K562 (cell line): Measurements from ENCODE around the gene C6orf47. TPM values are rescaled to one million over a fixed set of nuclear protein-coding genes. Genes with fewer than 3 reads are reported as not detected.

ENCODE experiments used
- CHCHD3 ChIP-seq: fragments of 250-450 bp; sonication (Bioruptor Pico); IDR thresholded peaks from 2 replicates; pipeline ENCODE4 v2.1.2; 2022; ENCODE audit warnings: mild to moderate bottlenecking
- CXXC5 ChIP-seq: fragments of 250-450 bp; sonication (Bioruptor Pico); IDR thresholded peaks from 2 replicates; pipeline ENCODE4 v1.8.0; 2022; ENCODE audit warnings: inconsistent platforms, mild to moderate bottlenecking, moderate library complexity
- EP300 ChIP-seq: IDR thresholded peaks from 2 replicates; pipeline ENCODE4 v1.6.1; 2012; ENCODE audit warnings: low read length, improper control_type of control experiment
- ETV5 ChIP-seq: sonication (generic); formaldehyde crosslinking; IDR thresholded peaks from 2 replicates; pipeline ENCODE4 v1.4.0; 2020; ENCODE audit warnings: low read depth, mild to moderate bottlenecking, missing genetic modification reagents
- JUNB ChIP-seq: fragments of 450-650 bp; formaldehyde crosslinking; conservative IDR thresholded peaks from 2 replicates; pipeline ENCODE4 v1.4.0; 2020; ENCODE audit warnings: mild to moderate bottlenecking
- KLF16 ChIP-seq: IDR thresholded peaks from 2 replicates; pipeline ENCODE4 v1.6.1; 2016; ENCODE audit warnings: antibody characterized with exemption
- LCOR ChIP-seq: sonication (generic); formaldehyde crosslinking; IDR thresholded peaks from 2 replicates; pipeline ENCODE4 v1.8.0; 2022; ENCODE audit warnings: mild to moderate bottlenecking, missing genetic modification reagents
- MCM3 ChIP-seq: fragments of 450-650 bp; IDR thresholded peaks from 2 replicates; pipeline ENCODE4 v1.6.1; 2016
- MECOM ChIP-seq: fragments of 250-450 bp; sonication (Bioruptor Pico); IDR thresholded peaks from 2 replicates; pipeline ENCODE4 v1.8.0; 2022; ENCODE audit warnings: inconsistent platforms
- MYNN ChIP-seq, 2 experiments: sonication (generic); formaldehyde crosslinking in 1 of 2; IDR thresholded peaks; 2 replicates each; pipeline versions ENCODE4 v1.5.0 to v1.6.1; 2016 to 2020; ENCODE audit warnings: antibody characterized with exemption in 1 of 2, missing genetic modification reagents in 1 of 2
- NCOA6 ChIP-seq: fragments of 450-650 bp; IDR thresholded peaks from 2 replicates; pipeline ENCODE4 v1.6.1; 2017; ENCODE audit warnings: mild to moderate bottlenecking
- NFRKB ChIP-seq: fragments of 450-650 bp; IDR thresholded peaks from 2 replicates; pipeline ENCODE4 v1.6.1; 2016; ENCODE audit warnings: low read depth
- PATZ1 ChIP-seq: fragments of 250-450 bp; sonication (Bioruptor Pico); IDR thresholded peaks from 2 replicates; pipeline ENCODE4 v1.5.0; 2020; ENCODE audit warnings: mild to moderate bottlenecking, borderline replicate concordance
- POLR2AphosphoS5 ChIP-seq: IDR thresholded peaks from 2 replicates; pipeline ENCODE4 v1.6.1; 2011; ENCODE audit warnings: mild to moderate bottlenecking, low read depth, low read length, moderate library complexity; ENCODE audit not compliant: control insufficient read depth, insufficient read depth
- RNF2 ChIP-seq: sonication (generic); IDR thresholded peaks from 2 replicates; pipeline ENCODE4 v1.6.1; 2016
- SIRT6 ChIP-seq: IDR thresholded peaks from one replicate; pipeline ENCODE4 v1.6.1; 2012; ENCODE audit warnings: low read depth, mild to moderate bottlenecking, control low read depth, inconsistent platforms, low read length, moderate library complexity
- SMAD4 ChIP-seq: fragments of 250-450 bp; sonication (Bioruptor Pico); conservative IDR thresholded peaks from 2 replicates; pipeline ENCODE4 v1.8.0; 2021; ENCODE audit warnings: inconsistent platforms, mild to moderate bottlenecking, moderate library complexity
- STAT5B ChIP-seq: fragments of 250-450 bp; sonication (Bioruptor Pico); IDR thresholded peaks from 2 replicates; pipeline ENCODE4 v1.8.0; 2021; ENCODE audit warnings: mild to moderate bottlenecking, inconsistent platforms
- TAF7 ChIP-seq: fragments of 450-650 bp; IDR thresholded peaks from 2 replicates; pipeline ENCODE4 v1.6.1; 2016; ENCODE audit warnings: missing genetic modification characterization, missing compliant biosample characterization
- ZNF224 ChIP-seq: sonication (generic); formaldehyde crosslinking; IDR thresholded peaks from 2 replicates; pipeline ENCODE4 v1.8.0; 2022; ENCODE audit warnings: mild to moderate bottlenecking, missing genetic modification reagents
- ZNF239 ChIP-seq: fragments of 250-450 bp; sonication (Bioruptor Pico); IDR thresholded peaks from 2 replicates; pipeline ENCODE4 v1.4.0; 2020; ENCODE audit warnings: mild to moderate bottlenecking
- ZNF347 ChIP-seq: fragments of 450-650 bp; formaldehyde crosslinking; IDR thresholded peaks from 2 replicates; pipeline ENCODE4 v1.4.0; 2020; ENCODE audit warnings: low read depth, mild to moderate bottlenecking, moderate library complexity
- ZNF717 ChIP-seq: fragments of 250-450 bp; sonication (Bioruptor Pico); IDR thresholded peaks from 2 replicates; pipeline ENCODE4 v1.5.0; 2021
- polyA plus RNA-seq, 8 experiments: library from polyadenylated mRNA; depleted of rRNA in 4 of 8; stranded (reverse) in 5 of 8; unstranded in 3 of 8; fragments of >200 nt; fragmentation: Nextera tagmentation in 2 of 8; fragmentation: Illumina TruSeq in 1 of 8; extraction: Ambion mirVana in 2 of 8; extraction: Trizol in 1 of 8; gene quantifications; 2 replicates each; pipeline versions ENCODE4 v1.2.1 to v1.2.3, GENCODE V29; 2011 to 2014; ENCODE audit warnings: inconsistent platforms in 1 of 8, missing spikeins in 1 of 8
- total RNA-seq, 7 experiments: library from RNA; depleted of rRNA in 6 of 7; stranded (reverse); fragments of >200 nt in 6 of 7; fragmentation: Illumina TruSeq in 2 of 7; extraction: Trizol in 2 of 7; gene quantifications; 2 replicates each; pipeline versions ENCODE4 v1.2.1 to v1.2.3, GENCODE V29; 2011 to 2021; ENCODE audit warnings: low replicate concordance in 1 of 7
- TF ChIP-seq, protein P1 (sequence below): fragments of 250-450 bp; sonication (Bioruptor Pico); IDR thresholded peaks from 2 replicates; pipeline ENCODE4 v1.9.0; 2021; ENCODE audit warnings: mild to moderate bottlenecking, inconsistent platforms
- TF ChIP-seq, protein P2 (sequence below), 2 experiments: fragments of 450-650 bp; IDR thresholded peaks; 2 replicates each; pipeline ENCODE4 v1.6.1; 2016

Gene C6orf47
- total and polyA plus RNA-seq, 9 of the 15 experiments (the other 6 are each of a cell fraction or from before 2014, with no cell fraction given) = 0.14 to 43.8 (median 27.0) TPM

- TF ChIP-seq, protein P1, sequence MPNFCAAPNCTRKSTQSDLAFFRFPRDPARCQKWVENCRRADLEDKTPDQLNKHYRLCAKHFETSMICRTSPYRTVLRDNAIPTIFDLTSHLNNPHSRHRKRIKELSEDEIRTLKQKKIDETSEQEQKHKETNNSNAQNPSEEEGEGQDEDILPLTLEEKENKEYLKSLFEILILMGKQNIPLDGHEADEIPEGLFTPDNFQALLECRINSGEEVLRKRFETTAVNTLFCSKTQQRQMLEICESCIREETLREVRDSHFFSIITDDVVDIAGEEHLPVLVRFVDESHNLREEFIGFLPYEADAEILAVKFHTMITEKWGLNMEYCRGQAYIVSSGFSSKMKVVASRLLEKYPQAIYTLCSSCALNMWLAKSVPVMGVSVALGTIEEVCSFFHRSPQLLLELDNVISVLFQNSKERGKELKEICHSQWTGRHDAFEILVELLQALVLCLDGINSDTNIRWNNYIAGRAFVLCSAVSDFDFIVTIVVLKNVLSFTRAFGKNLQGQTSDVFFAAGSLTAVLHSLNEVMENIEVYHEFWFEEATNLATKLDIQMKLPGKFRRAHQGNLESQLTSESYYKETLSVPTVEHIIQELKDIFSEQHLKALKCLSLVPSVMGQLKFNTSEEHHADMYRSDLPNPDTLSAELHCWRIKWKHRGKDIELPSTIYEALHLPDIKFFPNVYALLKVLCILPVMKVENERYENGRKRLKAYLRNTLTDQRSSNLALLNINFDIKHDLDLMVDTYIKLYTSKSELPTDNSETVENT (CRISPR knock-in tag) = peak; percentile 68
- peak; percentile 72 for TF ChIP-seq NFRKB
- no peak for TF ChIP-seq ZNF239 (CRISPR knock-in tag)
- no peak for TF ChIP-seq NCOA6
- TF ChIP-seq STAT5B (CRISPR knock-in tag) = no peak
- TF ChIP-seq POLR2AphosphoS5 = peak; percentile 79; the same call in 1 of the 2 replicates
- peak; percentile 67 for TF ChIP-seq MYNN (IDR thresholded peaks at IDR 0.05)
- TF ChIP-seq MYNN (CRISPR knock-in tag; IDR thresholded peaks at IDR 0.05) = no peak
- peak; percentile 85 for TF ChIP-seq KLF16
- TF ChIP-seq SIRT6 = no peak
- TF ChIP-seq MECOM = peak; percentile 58; the same call in 1 of the 2 replicates
- TF ChIP-seq ZNF347 (CRISPR knock-in tag) = no peak
- 0 out of 2 replicates have a peak, but pooled peaks have one; percentile 18 for TF ChIP-seq ZNF224 (CRISPR knock-in tag)
- TF ChIP-seq CXXC5 = peak; percentile 91
- TF ChIP-seq JUNB (CRISPR knock-in tag) = peak; percentile 89
- TF ChIP-seq, protein P2, sequence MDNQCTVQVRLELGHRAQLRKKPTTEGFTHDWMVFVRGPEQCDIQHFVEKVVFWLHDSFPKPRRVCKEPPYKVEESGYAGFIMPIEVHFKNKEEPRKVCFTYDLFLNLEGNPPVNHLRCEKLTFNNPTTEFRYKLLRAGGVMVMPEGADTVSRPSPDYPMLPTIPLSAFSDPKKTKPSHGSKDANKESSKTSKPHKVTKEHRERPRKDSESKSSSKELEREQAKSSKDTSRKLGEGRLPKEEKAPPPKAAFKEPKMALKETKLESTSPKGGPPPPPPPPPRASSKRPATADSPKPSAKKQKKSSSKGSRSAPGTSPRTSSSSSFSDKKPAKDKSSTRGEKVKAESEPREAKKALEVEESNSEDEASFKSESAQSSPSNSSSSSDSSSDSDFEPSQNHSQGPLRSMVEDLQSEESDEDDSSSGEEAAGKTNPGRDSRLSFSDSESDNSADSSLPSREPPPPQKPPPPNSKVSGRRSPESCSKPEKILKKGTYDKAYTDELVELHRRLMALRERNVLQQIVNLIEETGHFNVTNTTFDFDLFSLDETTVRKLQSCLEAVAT (IDR thresholded peaks at IDR 0.05) = peak; percentile 12 to 79; a peak in 2 of 4 replicates
- TF ChIP-seq TAF7 = 0 out of 2 replicates have a peak, but pooled peaks have one; percentile 36
- no peak for TF ChIP-seq MCM3
- TF ChIP-seq ZNF717 (CRISPR knock-in tag) = 0 out of 2 replicates have a peak, but pooled peaks have one; percentile 36
- peak; percentile 78; the same call in 1 of the 2 replicates for TF ChIP-seq PATZ1 (CRISPR knock-in tag)
- TF ChIP-seq ETV5 (CRISPR knock-in tag) = peak; percentile 44; the same call in 1 of the 2 replicates
- TF ChIP-seq RNF2 = peak; percentile 10
- peak; percentile 92 for TF ChIP-seq EP300
- TF ChIP-seq LCOR (CRISPR knock-in tag) = peak; percentile 90
- TF ChIP-seq SMAD4 (CRISPR knock-in tag) = peak; percentile 55
- TF ChIP-seq CHCHD3 = no peak; the same call in 1 of the 2 replicates
Measured at GRCh38 chr6:31690231-31691077, 29.9 kb upstream of the C6orf47 start (continued).
